Measurements from ENCODE around the gene PLXND1.
A peak's percentile ranks its signal among the peaks of the same experiment; 100 is the strongest.
"Not testable (repeated sequence)": the region's sequence is repeated elsewhere in the genome, so short reads cannot be mapped to it uniquely, and the experiment has no call there.

The PLXND1 gene, protein sequence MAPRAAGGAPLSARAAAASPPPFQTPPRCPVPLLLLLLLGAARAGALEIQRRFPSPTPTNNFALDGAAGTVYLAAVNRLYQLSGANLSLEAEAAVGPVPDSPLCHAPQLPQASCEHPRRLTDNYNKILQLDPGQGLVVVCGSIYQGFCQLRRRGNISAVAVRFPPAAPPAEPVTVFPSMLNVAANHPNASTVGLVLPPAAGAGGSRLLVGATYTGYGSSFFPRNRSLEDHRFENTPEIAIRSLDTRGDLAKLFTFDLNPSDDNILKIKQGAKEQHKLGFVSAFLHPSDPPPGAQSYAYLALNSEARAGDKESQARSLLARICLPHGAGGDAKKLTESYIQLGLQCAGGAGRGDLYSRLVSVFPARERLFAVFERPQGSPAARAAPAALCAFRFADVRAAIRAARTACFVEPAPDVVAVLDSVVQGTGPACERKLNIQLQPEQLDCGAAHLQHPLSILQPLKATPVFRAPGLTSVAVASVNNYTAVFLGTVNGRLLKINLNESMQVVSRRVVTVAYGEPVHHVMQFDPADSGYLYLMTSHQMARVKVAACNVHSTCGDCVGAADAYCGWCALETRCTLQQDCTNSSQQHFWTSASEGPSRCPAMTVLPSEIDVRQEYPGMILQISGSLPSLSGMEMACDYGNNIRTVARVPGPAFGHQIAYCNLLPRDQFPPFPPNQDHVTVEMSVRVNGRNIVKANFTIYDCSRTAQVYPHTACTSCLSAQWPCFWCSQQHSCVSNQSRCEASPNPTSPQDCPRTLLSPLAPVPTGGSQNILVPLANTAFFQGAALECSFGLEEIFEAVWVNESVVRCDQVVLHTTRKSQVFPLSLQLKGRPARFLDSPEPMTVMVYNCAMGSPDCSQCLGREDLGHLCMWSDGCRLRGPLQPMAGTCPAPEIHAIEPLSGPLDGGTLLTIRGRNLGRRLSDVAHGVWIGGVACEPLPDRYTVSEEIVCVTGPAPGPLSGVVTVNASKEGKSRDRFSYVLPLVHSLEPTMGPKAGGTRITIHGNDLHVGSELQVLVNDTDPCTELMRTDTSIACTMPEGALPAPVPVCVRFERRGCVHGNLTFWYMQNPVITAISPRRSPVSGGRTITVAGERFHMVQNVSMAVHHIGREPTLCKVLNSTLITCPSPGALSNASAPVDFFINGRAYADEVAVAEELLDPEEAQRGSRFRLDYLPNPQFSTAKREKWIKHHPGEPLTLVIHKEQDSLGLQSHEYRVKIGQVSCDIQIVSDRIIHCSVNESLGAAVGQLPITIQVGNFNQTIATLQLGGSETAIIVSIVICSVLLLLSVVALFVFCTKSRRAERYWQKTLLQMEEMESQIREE (N-terminal part only)

DNA sequence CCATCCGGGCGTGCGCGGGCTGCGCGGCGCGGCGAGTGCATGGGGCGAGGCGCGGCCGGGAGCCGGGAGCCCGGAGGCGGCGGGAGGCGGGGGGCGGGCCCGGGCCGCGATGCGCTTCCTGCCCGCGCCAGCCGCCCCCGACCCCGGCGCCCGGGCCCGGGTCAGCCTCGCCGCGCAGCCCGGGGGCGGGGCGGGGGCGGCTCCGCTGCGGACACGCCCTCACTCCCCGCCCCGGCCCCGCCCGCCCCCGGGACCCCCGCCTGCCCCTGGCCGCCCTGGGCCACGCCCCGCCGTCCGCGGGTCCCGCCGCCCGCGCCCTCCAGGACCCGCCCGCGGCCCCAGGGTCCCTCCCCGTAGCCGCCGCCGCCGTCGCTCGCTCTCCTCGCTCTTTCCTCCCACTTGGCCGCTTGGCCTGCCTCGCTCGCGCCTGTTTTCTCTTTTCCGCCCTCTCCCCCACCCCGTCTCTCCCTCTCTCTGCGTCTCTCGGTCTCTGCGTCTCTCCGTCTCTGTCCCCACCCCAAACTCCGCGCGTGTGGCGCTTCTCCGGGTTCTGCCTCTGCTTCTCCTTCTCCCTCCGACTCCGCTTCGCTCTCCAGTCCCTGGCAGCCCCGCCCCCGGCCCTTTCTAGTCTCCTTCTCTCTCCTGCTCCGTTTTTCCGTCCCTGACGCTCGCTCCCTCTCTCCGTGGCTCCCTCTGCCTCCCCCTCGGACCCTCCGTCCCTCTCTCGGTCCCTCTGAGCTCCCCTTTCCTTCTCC, at the start of gene PLXND1:
PLXND1 (minus strand) TSS at position 41 of the 755 bp plus-strand sequence; CDS start at position 4, 37 bp downstream.
- Mint-ChIP-seq H3K9me3 (no peaks in the 10 kb centered on the region), H3K36me3 (ENCODE audit: low read depth) (no peaks in the 10 kb centered on the region), H3K4me3 (peak within 1 kb of the TSS; percentile 83), H3K27me3 (peaks cover 32% of the 10 kb centered on the region), H3K27ac (peak within 1 kb of the TSS; percentile 61), H3K4me1 (ENCODE audit: low read depth) (peaks cover 13% of the 10 kb centered on the region)

DNA sequence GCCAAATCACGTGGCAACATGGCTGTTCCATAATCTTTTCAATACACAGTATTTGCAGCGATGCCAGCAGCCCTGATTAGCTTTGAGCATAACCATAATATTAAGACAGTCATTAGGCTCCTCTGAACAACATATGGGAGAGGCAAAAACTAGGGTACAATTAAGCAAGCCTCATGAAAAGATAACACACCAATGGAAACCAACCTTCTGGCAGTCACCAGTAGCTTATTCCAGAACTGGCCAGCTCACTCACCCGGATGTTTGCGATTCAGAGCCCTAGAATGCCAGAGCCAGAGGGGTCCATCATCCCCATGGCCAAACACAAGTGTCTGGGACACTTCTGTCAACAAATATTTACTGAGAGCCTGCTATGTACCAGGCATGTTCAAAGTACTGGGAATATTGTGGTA, 48.8 kb upstream of the PLXND1 start:
- no peaks in the 10 kb centered on the region for H3K9me3 Mint-ChIP-seq
- H3K27ac Mint-ChIP-seq, result no peak overlapping the region
- H3K36me3 Mint-ChIP-seq (ENCODE audit: low read depth), result peaks cover 4% of the 10 kb centered on the region
- H3K4me1 Mint-ChIP-seq (ENCODE audit: low read depth), result peaks cover 15% of the 10 kb centered on the region
- no peak overlapping the region for H3K4me3 Mint-ChIP-seq
- H3K27me3 Mint-ChIP-seq, result no peaks in the 10 kb centered on the region

DNA sequence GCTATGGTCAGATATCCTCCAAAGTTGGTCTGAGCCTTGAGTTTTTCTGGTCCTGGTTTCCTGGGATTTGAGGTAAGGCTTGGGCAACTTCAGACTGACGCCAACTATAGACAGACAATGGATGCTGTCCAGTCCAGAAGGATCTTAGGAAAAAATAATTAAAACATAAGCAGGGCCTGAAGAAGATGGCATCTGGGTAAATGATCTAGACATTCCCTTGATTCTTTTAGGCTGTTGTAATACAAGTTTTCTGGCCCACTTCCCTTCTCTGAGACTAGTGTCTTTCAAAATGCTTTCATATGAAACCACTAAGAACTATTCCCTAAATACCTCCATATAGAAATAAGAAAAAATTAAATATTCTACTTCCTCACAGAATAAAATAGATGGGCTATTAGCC, 47.7 kb upstream of the PLXND1 start:
- Mint-ChIP-seq H3K27me3 (no peaks in the 10 kb centered on the region), H3K4me1 (ENCODE audit: low read depth) (peaks cover 15% of the 10 kb centered on the region), H3K27ac (no peak overlapping the region), H3K4me3 (no peak overlapping the region), H3K36me3 (ENCODE audit: low read depth) (peaks cover 7% of the 10 kb centered on the region), H3K9me3 (no peaks in the 10 kb centered on the region)

DNA sequence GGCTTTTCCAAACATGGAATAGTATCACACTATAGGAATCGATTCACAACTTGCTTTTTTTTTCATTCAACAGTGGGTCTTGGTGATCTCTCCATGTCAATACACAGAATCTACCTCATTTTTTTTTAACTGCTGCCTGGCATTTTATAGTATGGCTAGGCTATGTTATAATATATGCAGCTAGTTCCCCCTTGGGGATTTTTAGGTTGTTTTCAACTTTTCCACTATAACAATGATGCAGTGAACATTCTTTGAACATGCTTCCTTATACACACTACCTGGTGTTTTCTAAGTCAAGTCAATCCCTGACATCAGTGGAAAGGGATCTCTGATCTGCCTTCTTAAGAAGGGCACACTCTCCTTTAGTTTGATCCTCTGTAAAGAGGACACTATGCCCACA, 46.5 kb upstream of the PLXND1 start:
- H3K4me1 Mint-ChIP-seq (ENCODE audit: low read depth), result peaks cover 10% of the 10 kb centered on the region
- no peak overlapping the region for H3K27ac Mint-ChIP-seq
- no peak overlapping the region for H3K4me3 Mint-ChIP-seq
- H3K27me3 Mint-ChIP-seq, result no peaks in the 10 kb centered on the region
- peaks cover 7% of the 10 kb centered on the region for H3K36me3 Mint-ChIP-seq (ENCODE audit: low read depth)
- H3K9me3 Mint-ChIP-seq, result no peaks in the 10 kb centered on the region

DNA sequence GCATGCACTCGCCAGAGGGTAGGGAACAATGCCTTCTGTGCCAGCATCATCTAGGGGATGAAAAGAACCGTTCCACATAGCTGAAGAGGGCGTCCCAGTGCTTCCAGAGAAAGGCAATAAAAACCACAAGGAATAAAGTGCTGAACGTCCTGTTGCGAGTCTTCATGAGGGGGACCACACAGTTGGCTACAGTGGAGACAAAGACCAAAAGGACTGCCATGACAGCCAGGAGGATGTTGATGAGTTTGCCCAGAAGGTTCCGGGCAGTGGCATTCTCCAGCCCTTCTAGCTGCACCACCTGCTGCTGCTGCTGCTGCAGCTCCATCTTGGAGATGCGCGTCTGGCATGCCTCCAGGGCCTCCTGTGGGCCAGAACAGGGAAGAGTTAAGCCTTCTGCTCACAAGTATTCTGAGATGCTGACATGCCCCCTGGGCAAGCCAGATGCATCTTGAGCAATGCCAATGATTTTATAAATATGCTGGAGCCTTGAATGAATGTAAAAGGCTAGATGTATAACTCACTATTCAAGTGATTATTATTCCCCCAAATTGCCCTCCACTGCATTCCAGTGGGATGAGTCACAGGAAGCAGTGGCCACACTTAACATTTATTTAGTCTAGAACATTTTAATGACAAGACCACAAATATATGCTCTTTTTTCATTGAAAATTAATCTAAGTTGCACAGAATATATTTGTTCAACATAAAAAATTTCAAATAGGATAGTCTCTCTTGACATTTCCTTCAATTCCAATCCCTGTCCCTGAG, 45.1 kb upstream of the PLXND1 start:
- Mint-ChIP-seq H3K36me3 (ENCODE audit: low read depth) (peaks cover 7% of the 10 kb centered on the region), H3K27ac (no peak overlapping the region), H3K4me1 (ENCODE audit: low read depth) (no peaks in the 10 kb centered on the region), H3K9me3 (no peaks in the 10 kb centered on the region), H3K4me3 (no peak overlapping the region), H3K27me3 (no peaks in the 10 kb centered on the region)

DNA sequence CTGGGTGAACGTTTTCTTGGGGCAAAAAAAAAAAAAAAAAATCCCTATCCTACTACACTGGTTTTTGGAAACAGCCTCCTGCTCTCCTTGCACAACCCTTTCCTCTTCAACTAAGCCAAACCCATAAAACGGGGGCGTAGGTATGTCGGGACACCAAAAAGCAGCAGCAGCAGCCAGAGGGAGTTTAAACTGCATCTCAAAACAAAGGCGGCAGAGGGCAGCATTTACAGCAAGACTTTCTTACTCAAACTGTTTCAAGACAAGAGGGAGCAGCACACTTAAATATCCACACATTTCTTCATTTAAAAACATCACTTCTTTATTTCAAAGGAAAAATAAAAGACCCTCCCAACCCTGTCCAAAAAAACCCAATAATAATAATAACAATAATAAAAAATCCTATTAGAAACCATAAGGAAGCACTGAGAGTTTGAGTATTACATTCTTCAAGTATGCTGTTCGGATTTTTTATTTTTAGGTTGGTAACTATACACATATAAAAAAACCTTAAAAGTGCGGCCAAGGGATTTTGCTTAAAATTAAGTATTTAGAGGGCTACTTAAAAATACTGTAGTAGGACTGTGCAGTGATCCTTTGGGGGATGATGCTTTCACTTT, 43.9 kb upstream of the PLXND1 start:
- Mint-ChIP-seq H3K4me1 (ENCODE audit: low read depth) (no peaks in the 10 kb centered on the region), H3K9me3 (no peaks in the 10 kb centered on the region), H3K4me3 (no peak overlapping the region), H3K27ac (no peak overlapping the region), H3K36me3 (ENCODE audit: low read depth) (peaks cover 7% of the 10 kb centered on the region), H3K27me3 (no peaks in the 10 kb centered on the region)

DNA sequence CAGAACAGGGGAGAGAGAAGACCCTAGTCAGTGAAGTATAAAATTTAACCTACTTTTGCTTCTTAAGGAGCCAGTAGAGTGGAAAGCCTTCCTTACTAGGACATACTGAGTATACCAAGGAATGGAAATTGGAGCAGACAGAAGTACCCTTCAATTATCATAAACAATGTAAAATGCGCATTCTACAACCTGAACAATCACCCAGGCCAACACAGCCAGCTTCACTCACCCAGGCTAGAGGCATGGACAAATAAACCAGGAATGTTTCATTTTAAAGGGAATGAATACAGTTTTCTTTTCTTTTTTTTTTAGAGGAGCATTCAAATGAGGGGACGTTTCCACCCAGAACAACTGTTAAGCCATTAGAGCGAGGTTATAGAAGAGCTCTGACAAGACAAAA, 41.9 kb upstream of the PLXND1 start:
- no peak overlapping the region for H3K4me3 Mint-ChIP-seq
- H3K4me1 Mint-ChIP-seq (ENCODE audit: low read depth), result no peaks in the 10 kb centered on the region
- H3K27ac Mint-ChIP-seq, result no peak overlapping the region
- H3K27me3 Mint-ChIP-seq, result no peaks in the 10 kb centered on the region
- peaks cover 7% of the 10 kb centered on the region for H3K36me3 Mint-ChIP-seq (ENCODE audit: low read depth)
- H3K9me3 Mint-ChIP-seq, result no peaks in the 10 kb centered on the region

DNA sequence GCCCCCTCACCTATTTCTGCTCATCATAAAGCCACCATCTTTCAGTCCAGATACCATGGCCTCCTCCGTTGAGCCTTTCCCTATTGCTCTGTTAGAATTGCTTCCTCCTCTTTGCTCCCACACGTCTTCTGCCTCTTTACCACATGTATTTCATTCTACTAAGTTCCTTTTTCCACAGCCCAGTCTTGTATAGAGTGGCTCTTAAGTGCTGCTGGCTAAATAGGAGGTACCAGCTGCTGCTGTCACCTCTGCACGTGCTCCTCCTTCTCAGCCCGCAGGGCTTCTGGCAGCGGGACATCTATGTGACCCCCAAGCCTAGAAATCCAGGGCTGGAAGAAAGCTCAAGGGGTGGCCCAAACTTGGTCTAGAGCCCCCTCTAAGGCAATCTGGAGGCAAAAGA, 38.8 kb upstream of the PLXND1 start:
- H3K36me3 Mint-ChIP-seq (ENCODE audit: low read depth), result peaks cover 3% of the 10 kb centered on the region
- H3K9me3 Mint-ChIP-seq, result no peaks in the 10 kb centered on the region
- no peak overlapping the region for H3K27ac Mint-ChIP-seq
- no peaks in the 10 kb centered on the region for H3K27me3 Mint-ChIP-seq
- H3K4me3 Mint-ChIP-seq, result no peak overlapping the region
- no peaks in the 10 kb centered on the region for H3K4me1 Mint-ChIP-seq (ENCODE audit: low read depth)

DNA sequence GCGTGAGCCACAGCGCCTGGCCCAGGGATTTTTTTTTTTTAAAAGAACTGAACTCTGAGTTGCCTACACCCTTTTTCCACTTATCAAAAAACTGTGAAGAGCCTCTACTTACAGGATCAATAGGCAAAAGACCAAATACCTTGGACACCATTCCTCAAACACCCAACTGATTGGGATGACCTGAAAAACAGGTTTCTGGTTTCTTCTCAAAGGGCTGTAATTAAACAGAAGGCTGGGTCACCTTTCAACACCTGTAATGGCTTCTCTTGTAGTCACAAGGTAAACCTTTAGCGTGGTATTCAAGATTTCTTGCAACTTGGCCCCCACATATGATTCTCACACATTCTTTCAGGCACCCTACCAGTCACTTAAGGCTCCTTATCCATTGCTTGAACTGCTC, 38.4 kb upstream of the PLXND1 start:
- no peaks in the 10 kb centered on the region for H3K4me1 Mint-ChIP-seq (ENCODE audit: low read depth)
- no peaks in the 10 kb centered on the region for H3K27me3 Mint-ChIP-seq
- no peak overlapping the region for H3K27ac Mint-ChIP-seq
- no peaks in the 10 kb centered on the region for H3K9me3 Mint-ChIP-seq
- H3K4me3 Mint-ChIP-seq, result no peak overlapping the region
- H3K36me3 Mint-ChIP-seq (ENCODE audit: low read depth), result no peaks in the 10 kb centered on the region

DNA sequence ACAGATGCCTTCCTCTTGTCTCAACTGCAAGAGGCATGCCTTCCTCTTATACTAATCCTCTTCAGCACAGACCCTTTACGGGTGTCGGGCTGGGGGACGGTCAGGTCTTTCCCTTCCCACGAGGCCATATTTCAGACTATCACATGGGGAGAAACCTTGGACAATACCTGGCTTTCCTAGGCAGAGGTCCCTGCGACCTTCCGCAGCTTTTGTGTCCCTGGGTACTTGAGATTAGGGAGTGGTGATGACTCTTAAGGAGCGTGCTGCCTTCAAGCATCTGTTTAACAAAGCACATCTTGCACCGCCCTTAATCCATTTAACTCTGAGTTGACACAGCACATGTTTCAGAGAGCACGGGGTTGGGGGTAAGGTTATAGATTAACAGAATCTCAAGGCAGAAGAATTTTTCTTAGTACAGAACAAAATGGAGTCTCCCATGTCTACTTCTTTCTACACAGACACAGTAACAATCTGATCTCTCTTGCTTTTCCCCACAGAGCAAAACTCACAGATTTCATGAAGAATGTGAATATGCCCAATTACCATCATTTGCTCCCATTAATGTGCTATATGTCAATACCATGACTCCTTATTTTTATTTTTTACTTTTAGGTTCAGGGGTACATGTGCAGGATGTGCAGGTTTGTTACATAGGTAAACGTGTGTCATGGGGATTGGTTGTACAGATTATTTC, 35.2 kb upstream of the PLXND1 start:
- H3K4me1 Mint-ChIP-seq (ENCODE audit: low read depth); H3K27me3 Mint-ChIP-seq; H3K9me3 Mint-ChIP-seq; H3K4me3 Mint-ChIP-seq; H3K36me3 Mint-ChIP-seq (ENCODE audit: low read depth); H3K27ac Mint-ChIP-seq: not testable (repeated sequence)

DNA sequence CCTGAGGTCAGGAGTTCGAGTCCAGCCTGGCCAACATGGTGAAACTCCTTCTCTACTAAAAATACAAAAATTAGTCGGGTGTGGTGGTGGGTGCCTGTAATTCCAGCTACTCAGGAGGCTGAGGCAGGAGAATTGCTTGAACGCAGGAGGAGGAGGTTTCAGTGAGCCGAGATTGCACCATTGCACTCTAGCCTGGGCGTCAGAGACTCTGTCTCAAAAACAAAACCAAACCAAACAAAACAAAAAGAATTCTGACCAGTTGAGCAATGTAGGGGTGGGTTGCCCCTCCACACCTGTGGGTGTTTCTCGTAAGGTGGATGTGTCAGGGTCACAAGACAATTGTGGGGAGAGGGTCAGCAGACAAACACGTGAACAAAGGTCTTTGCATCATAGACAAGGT, 34.5 kb upstream of the PLXND1 start:
- not testable (repeated sequence) for H3K9me3 Mint-ChIP-seq; H3K27me3 Mint-ChIP-seq; H3K27ac Mint-ChIP-seq; H3K36me3 Mint-ChIP-seq (ENCODE audit: low read depth); H3K4me1 Mint-ChIP-seq (ENCODE audit: low read depth); H3K4me3 Mint-ChIP-seq

DNA sequence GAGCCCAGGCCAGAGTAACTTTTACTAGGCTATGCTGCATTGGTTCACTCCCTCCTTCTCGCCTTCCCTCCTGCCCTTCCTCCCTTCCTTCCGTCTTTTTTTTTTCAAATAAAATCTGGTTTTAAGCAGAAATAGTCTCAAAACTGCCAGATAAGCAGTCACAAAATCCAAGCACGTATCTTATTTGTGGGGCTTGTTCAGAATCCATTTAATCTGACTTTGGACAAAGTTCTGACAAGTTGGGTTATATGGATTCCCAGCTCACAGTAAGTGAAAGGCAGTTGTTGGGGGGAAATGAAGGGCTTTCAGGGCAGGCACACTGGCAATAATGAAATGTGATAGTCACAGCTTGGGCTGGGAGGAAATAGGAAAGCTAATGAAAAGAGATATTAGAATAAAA, 32.0 kb upstream of the PLXND1 start:
- no peaks in the 10 kb centered on the region for H3K36me3 Mint-ChIP-seq (ENCODE audit: low read depth)
- H3K4me3 Mint-ChIP-seq, result no peak overlapping the region
- no peaks in the 10 kb centered on the region for H3K4me1 Mint-ChIP-seq (ENCODE audit: low read depth)
- H3K27ac Mint-ChIP-seq, result no peak overlapping the region
- no peaks in the 10 kb centered on the region for H3K9me3 Mint-ChIP-seq
- H3K27me3 Mint-ChIP-seq, result no peaks in the 10 kb centered on the region

DNA sequence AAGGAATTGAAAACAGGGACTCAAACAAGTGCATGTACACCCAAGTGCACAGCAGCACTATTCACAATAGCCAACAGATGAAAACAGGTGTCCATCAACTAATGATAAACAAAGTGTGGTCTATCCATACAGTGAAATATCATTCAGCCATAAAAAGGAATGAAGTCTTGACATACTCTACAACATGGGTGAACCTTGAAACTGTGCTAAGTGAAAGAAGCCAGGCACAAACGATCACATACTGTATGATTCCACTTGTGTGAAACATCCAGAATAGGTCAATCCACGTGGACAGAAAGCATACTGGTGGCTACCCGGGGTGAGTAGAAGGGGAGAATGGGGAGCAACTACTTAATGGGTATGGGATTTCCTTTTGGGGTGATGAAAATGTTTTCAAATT, 29.6 kb upstream of the PLXND1 start:
- no peaks in the 10 kb centered on the region for H3K4me1 Mint-ChIP-seq (ENCODE audit: low read depth)
- H3K27ac Mint-ChIP-seq, result no peak overlapping the region
- no peak overlapping the region for H3K4me3 Mint-ChIP-seq
- H3K9me3 Mint-ChIP-seq, result no peaks in the 10 kb centered on the region
- H3K27me3 Mint-ChIP-seq, result no peaks in the 10 kb centered on the region
- no peaks in the 10 kb centered on the region for H3K36me3 Mint-ChIP-seq (ENCODE audit: low read depth)

Data from stimulated activated naive CD8-positive, alpha-beta T cell treated with anti-CD3 and anti-CD28 coated beads, Interleukin-15, Interleukin-2, amounts not matched to agents 100 ng/mL and 50 ng/mL, for 24 hours (primary cell).